ENCODE measurements around the gene MYO3B.

Gene MYO3B

DNA sequence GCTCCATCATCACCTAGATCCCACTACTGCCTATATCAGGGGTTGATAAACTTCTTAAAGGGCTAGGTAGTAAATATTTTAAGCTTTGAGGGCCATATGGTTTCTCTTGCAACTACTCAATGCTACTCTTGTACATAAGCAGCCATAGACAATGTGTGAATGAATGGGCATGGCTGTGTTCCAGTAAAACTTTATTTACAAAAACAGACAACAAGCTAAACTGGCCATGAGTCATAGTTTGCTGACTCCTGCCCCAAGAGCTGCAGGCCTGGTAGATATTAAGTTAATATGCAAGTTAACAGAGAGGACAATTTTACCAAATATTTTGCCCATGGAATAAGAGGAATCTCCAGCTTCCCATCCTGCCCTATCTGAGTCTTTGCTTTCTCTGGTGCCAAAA is 29.8 kb upstream of the MYO3B start:
- Histone ChIP-seq H3K27ac (ENCODE audit: low read depth, low read length) (no peak overlapping the region), H3K9me3 (ENCODE audit: control insufficient read depth, insufficient read depth, low read length) (peaks cover 5% of the 10 kb centered on the region; the same call in 1 of the 2 replicates), H4K20me1 (ENCODE audit: control insufficient read depth, insufficient read depth, low read depth, low read length) (no peaks in the 10 kb centered on the region), H3K4me1 (ENCODE audit: control insufficient read depth, low read length) (peaks cover 56% of the 10 kb centered on the region), H3K27me3 (ENCODE audit: control insufficient read depth, low read length) (no peaks in the 10 kb centered on the region), H3F3A (ENCODE audit: control insufficient read depth, insufficient read depth) (peaks cover 13% of the 10 kb centered on the region), H3K36me3 (ENCODE audit: control insufficient read depth, low read length) (no peaks in the 10 kb centered on the region), H3K9me2 (replicated peaks; ENCODE audit: control insufficient read depth, low read length) (no peaks in the 10 kb centered on the region), H3K4me3 (ENCODE audit: low read length) (no peak overlapping the region), H3K79me2 (ENCODE audit: control insufficient read depth, low read length) (no peaks in the 10 kb centered on the region), H3K4me2 (ENCODE audit: low read length) (no peak overlapping the region)
- TF ChIP-seq, protein P1, sequence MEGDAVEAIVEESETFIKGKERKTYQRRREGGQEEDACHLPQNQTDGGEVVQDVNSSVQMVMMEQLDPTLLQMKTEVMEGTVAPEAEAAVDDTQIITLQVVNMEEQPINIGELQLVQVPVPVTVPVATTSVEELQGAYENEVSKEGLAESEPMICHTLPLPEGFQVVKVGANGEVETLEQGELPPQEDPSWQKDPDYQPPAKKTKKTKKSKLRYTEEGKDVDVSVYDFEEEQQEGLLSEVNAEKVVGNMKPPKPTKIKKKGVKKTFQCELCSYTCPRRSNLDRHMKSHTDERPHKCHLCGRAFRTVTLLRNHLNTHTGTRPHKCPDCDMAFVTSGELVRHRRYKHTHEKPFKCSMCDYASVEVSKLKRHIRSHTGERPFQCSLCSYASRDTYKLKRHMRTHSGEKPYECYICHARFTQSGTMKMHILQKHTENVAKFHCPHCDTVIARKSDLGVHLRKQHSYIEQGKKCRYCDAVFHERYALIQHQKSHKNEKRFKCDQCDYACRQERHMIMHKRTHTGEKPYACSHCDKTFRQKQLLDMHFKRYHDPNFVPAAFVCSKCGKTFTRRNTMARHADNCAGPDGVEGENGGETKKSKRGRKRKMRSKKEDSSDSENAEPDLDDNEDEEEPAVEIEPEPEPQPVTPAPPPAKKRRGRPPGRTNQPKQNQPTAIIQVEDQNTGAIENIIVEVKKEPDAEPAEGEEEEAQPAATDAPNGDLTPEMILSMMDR (IDR thresholded peaks at IDR 0.05; ENCODE audit: low read depth, low read length, poor library complexity, severe bottlenecking), result no peak
- TF ChIP-seq EZH2phosphoT487 (IDR thresholded peaks at IDR 0.05; ENCODE audit: borderline replicate concordance, low read length), result no peak

DNA sequence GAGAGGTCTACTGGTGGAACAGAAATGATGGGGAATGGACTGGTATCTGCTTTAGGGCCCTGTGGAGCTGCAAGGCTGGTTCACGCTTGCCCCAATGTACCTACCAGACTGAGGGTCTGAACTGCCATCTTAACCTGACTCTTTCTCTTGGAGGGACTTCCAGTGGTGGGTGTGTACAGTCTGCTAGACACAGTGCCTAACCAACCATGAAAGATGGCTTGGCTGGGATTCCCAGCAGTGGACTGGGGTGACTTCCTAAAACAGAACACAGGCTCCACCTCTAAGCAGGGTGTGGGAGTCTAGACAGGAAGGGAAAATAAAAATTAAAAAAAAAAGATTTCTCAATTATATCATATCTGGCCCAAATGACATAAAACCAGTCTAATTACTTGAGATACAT is 25.5 kb upstream of the MYO3B start:
- Histone ChIP-seq H4K20me1 (ENCODE audit: control insufficient read depth, insufficient read depth, low read depth, low read length) (no peaks in the 10 kb centered on the region), H3K4me1 (ENCODE audit: control insufficient read depth, low read length) (peaks cover 22% of the 10 kb centered on the region), H3K27ac (ENCODE audit: low read depth, low read length) (no peak overlapping the region), H3K4me2 (ENCODE audit: low read length) (no peak overlapping the region), H3F3A (ENCODE audit: control insufficient read depth, insufficient read depth) (no peaks in the 10 kb centered on the region), H3K4me3 (ENCODE audit: low read length) (no peak overlapping the region), H3K36me3 (ENCODE audit: control insufficient read depth, low read length) (no peaks in the 10 kb centered on the region), H3K9me3 (ENCODE audit: control insufficient read depth, insufficient read depth, low read length) (peaks cover 5% of the 10 kb centered on the region; the same call in 1 of the 2 replicates), H3K9me2 (replicated peaks; ENCODE audit: control insufficient read depth, low read length) (no peaks in the 10 kb centered on the region), H3K79me2 (ENCODE audit: control insufficient read depth, low read length) (no peaks in the 10 kb centered on the region), H3K27me3 (ENCODE audit: control insufficient read depth, low read length) (no peaks in the 10 kb centered on the region)
- TF ChIP-seq, protein P1 (IDR thresholded peaks at IDR 0.05; ENCODE audit: low read depth, low read length, poor library complexity, severe bottlenecking), result no peak
- no peak for TF ChIP-seq EZH2phosphoT487 (IDR thresholded peaks at IDR 0.05; ENCODE audit: borderline replicate concordance, low read length)

- peaks cover 5% of the 10 kb centered on the region; the same call in 1 of the 2 replicates for H3K9me3 ChIP-seq (ENCODE audit: control insufficient read depth, insufficient read depth, low read length)
- no peaks in the 10 kb centered on the region for H3K27me3 ChIP-seq (ENCODE audit: control insufficient read depth, low read length)
- peaks cover 16% of the 10 kb centered on the region for H3K4me1 ChIP-seq (ENCODE audit: control insufficient read depth, low read length)
- no peaks in the 10 kb centered on the region for H4K20me1 ChIP-seq (ENCODE audit: control insufficient read depth, insufficient read depth, low read depth, low read length)
- H3K4me3 ChIP-seq (ENCODE audit: low read length), result no peak overlapping the region
- H3K36me3 ChIP-seq (ENCODE audit: control insufficient read depth, low read length), result no peaks in the 10 kb centered on the region
- 0 out of 2 replicates have a peak overlapping the region, but pooled peaks have one; percentile 17 for H3K4me2 ChIP-seq (ENCODE audit: low read length)
- TF ChIP-seq, protein P1 (IDR thresholded peaks at IDR 0.05; ENCODE audit: low read depth, low read length, poor library complexity, severe bottlenecking), result no peak
- TF ChIP-seq EZH2phosphoT487 (IDR thresholded peaks at IDR 0.05; ENCODE audit: borderline replicate concordance, low read length), result no peak
- no peaks in the 10 kb centered on the region for H3K79me2 ChIP-seq (ENCODE audit: control insufficient read depth, low read length)
- H3F3A ChIP-seq (ENCODE audit: control insufficient read depth, insufficient read depth), result no peaks in the 10 kb centered on the region
- H3K27ac ChIP-seq (ENCODE audit: low read depth, low read length), result no peak overlapping the region
- no peaks in the 10 kb centered on the region for H3K9me2 ChIP-seq (replicated peaks; ENCODE audit: control insufficient read depth, low read length)
These were observed 22.8 kb upstream of the MYO3B start for GRCh38 chr2:170155022-170155722.

Data from DOHH2 (cell line).